ENCODE results near the gene HEBP2. TPM values are rescaled to one million over a fixed set of nuclear protein-coding genes. Genes with fewer than 3 reads are reported as not detected.

The HEBP2 gene
- total and polyA plus RNA-seq, 2 of the 4 experiments (the other 2 are of a cell fraction): 3.9 to 6.1 TPM

DNA sequence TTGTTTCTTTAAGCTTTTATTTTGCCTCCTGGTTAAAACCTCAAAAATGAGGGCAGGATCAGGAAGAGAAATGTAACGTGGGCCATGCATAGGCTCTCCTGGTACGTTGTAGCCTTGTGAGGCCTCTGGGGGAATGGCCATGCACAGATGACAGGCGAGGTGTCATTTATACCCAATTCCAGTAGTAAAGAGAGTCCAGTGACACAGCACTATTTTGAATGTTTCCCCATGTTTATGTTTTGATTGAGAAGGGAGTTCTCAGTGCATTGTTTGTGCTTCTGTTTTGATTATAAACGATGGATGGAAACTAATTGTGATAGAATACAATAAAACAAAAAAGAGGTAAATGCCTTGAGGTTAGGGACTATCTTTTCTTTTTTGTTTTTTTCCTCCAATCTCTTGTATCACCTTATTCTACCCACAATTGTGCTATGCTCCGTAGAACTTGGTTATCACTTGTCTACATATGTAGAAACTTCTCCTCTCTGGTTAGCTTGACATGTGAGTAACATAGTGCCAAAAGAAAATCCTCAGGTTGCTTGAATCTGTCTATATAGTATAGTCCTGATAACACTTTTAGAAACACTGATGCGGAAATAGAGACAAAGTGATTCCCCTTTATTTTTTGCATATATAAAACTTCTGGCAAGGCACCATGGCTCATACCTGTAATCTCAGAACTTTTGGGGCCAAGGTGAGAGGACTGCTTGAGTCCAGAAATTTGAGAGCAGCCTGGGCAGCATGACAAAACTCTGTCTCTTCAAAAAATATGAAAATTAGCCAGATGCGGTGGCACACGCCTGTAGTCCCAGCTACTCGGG lies 33.2 kb upstream of the HEBP2 start:
- Histone ChIP-seq H2AK5ac (ENCODE audit: low read depth, low read length) (no peak overlapping the region), H3K23ac (ENCODE audit: low read depth, low read length) (no peak overlapping the region), H3K9me3 (ENCODE audit: control insufficient read depth, insufficient read depth, low read length) (no peaks in the 10 kb centered on the region), H4K20me1 (ENCODE audit: insufficient read depth, low read length) (no peaks in the 10 kb centered on the region), H4K91ac (ENCODE audit: insufficient read depth, low read depth, low read length) (no peak overlapping the region), H3K4me2 (ENCODE audit: low read depth, low read length) (no peak overlapping the region), H4K5ac (ENCODE audit: low read depth, low read length) (no peak overlapping the region), H2BK5ac (ENCODE audit: low read depth, low read length, poor library complexity, severe bottlenecking) (no peak overlapping the region), H3K14ac (replicated peaks; ENCODE audit: low read depth, low read length) (no peak overlapping the region), H2AK9ac (replicated peaks; ENCODE audit: low read depth, low read length, poor library complexity) (no peak overlapping the region), H3K4ac (ENCODE audit: low read depth, low read length) (no peak overlapping the region), H3K18ac (ENCODE audit: low read depth, low read length) (no peak overlapping the region), H3K79me1 (ENCODE audit: low read depth in 1 of 2, low read length in 2 of 2) (no peaks in the 10 kb centered on the region), H2BK20ac (ENCODE audit: low read depth, low read length) (no peak overlapping the region), H2AFZ (replicated peaks; ENCODE audit: low read length, poor library complexity) (no peak overlapping the region), H4K8ac (ENCODE audit: low read depth in 2 of 2, low read length in 2 of 2) (no peak overlapping the region), H3K9ac (ENCODE audit: low read depth, low read length) (no peak overlapping the region), H3K27me3 (ENCODE audit: control insufficient read depth, insufficient read depth, low read length) (peaks cover 2% of the 10 kb centered on the region; the same call in 1 of the 2 replicates), H3K56ac (ENCODE audit: extremely low read depth, insufficient read depth, low read length) (no peak overlapping the region), H3K27ac (ENCODE audit: insufficient read depth, low read length) (no peak overlapping the region), H3K9me1 (ENCODE audit: insufficient read depth, low read length) (no peaks in the 10 kb centered on the region), H3K4me3 (ENCODE audit: insufficient read depth, low read depth, low read length) (no peak overlapping the region), H3K36me3 (ENCODE audit: control insufficient read depth, insufficient read depth, low read length) (no peaks in the 10 kb centered on the region), H3K4me1 (ENCODE audit: control insufficient read depth, insufficient read depth, low read length) (no peaks in the 10 kb centered on the region), H2BK15ac (ENCODE audit: low read depth, low read length) (no peak overlapping the region), H2BK120ac (ENCODE audit: low read depth, low read length) (no peak overlapping the region)
- in situ Hi-C loops (cut with MboI; ENCODE audit: low sequenced_read_pairs): no loop called here
- intact Hi-C loops (cut with micrococcal nuclease): no loop called here
- TF ChIP-seq POLR2A (IDR thresholded peaks at IDR 0.05; ENCODE audit: low read depth, low read length) (no peak), BHLHE40 (IDR thresholded peaks at IDR 0.05; ENCODE audit: low read depth, low read length) (no peak), NFE2L2 (IDR thresholded peaks at IDR 0.05; ENCODE audit: low read depth, low read length) (no peak), RAD21 (IDR thresholded peaks at IDR 0.05; ENCODE audit: low read length) (no peak), SMC3 (IDR thresholded peaks at IDR 0.05; ENCODE audit: low read depth, low read length) (no peak), CHD1 (IDR thresholded peaks at IDR 0.05; ENCODE audit: low read depth, low read length) (no peak), CEBPB (IDR thresholded peaks at IDR 0.05; ENCODE audit: low read depth, low read length) (no peak), RCOR1 (IDR thresholded peaks at IDR 0.05; ENCODE audit: insufficient replicate concordance, low read length) (no peak), FOS (IDR thresholded peaks at IDR 0.05; ENCODE audit: low read depth, low read length) (no peak), MAZ (IDR thresholded peaks at IDR 0.05; ENCODE audit: borderline replicate concordance, low read depth, low read length) (no peak), RFX5 (IDR thresholded peaks at IDR 0.05; ENCODE audit: low read depth, low read length) (no peak), MXI1 (IDR thresholded peaks at IDR 0.05; ENCODE audit: borderline replicate concordance, low read depth, low read length) (no peak), MAFK (IDR thresholded peaks at IDR 0.05; ENCODE audit: low read depth, low read length) (no peak)
- TF ChIP-seq, protein P1, sequence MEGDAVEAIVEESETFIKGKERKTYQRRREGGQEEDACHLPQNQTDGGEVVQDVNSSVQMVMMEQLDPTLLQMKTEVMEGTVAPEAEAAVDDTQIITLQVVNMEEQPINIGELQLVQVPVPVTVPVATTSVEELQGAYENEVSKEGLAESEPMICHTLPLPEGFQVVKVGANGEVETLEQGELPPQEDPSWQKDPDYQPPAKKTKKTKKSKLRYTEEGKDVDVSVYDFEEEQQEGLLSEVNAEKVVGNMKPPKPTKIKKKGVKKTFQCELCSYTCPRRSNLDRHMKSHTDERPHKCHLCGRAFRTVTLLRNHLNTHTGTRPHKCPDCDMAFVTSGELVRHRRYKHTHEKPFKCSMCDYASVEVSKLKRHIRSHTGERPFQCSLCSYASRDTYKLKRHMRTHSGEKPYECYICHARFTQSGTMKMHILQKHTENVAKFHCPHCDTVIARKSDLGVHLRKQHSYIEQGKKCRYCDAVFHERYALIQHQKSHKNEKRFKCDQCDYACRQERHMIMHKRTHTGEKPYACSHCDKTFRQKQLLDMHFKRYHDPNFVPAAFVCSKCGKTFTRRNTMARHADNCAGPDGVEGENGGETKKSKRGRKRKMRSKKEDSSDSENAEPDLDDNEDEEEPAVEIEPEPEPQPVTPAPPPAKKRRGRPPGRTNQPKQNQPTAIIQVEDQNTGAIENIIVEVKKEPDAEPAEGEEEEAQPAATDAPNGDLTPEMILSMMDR (conservative IDR thresholded peaks at IDR 0.05; ENCODE audit: low read depth, low read length): no peak
- TF ChIP-seq, protein P2, sequence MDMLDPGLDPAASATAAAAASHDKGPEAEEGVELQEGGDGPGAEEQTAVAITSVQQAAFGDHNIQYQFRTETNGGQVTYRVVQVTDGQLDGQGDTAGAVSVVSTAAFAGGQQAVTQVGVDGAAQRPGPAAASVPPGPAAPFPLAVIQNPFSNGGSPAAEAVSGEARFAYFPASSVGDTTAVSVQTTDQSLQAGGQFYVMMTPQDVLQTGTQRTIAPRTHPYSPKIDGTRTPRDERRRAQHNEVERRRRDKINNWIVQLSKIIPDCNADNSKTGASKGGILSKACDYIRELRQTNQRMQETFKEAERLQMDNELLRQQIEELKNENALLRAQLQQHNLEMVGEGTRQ (IDR thresholded peaks at IDR 0.05; ENCODE audit: low read depth, low read length): no peak
- TF ChIP-seq, protein P3, sequence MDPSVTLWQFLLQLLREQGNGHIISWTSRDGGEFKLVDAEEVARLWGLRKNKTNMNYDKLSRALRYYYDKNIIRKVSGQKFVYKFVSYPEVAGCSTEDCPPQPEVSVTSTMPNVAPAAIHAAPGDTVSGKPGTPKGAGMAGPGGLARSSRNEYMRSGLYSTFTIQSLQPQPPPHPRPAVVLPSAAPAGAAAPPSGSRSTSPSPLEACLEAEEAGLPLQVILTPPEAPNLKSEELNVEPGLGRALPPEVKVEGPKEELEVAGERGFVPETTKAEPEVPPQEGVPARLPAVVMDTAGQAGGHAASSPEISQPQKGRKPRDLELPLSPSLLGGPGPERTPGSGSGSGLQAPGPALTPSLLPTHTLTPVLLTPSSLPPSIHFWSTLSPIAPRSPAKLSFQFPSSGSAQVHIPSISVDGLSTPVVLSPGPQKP (IDR thresholded peaks at IDR 0.05; ENCODE audit: borderline replicate concordance, low read depth, low read length): no peak
- CTCF ChIA-PET: no interaction called here
- no TSS peak for BruUV-seq (replicated peaks)
- dilution Hi-C loops (cut with HindIII; ENCODE audit: low sequenced_read_pairs, unreplicated experiment): no loop called here
- DNase-seq (no peak), ATAC-seq (ENCODE audit: low read depth) (no peak)
- 30% methylated on average over 2 of the region's 9 CpGs; no CpG with 5 or more reads in 1 of the 2 experiments for WGBS, 2 experiments (ENCODE audit: extremely low coverage in 2 of 2, insufficient read length in 1 of 2)
- POLR2A ChIA-PET (ENCODE audit: unreplicated experiment): no interaction called here
